ENCODE data around the gene POMGNT2. TPM values are rescaled to one million over a fixed set of nuclear protein-coding genes. Genes with fewer than 3 reads are reported as not detected.

The POMGNT2 gene
- total RNA-seq, 1 experiment from 2014 or later: 10.1 TPM

GRCh38 chr3:43089081-43089480, 16.8 kb downstream of the POMGNT2 start:
- no peak for TF ChIP-seq SIN3A (IDR thresholded peaks at IDR 0.05; ENCODE audit: borderline replicate concordance, insufficient read depth, low read depth, low read length)
- no peak for TF ChIP-seq POLR2AphosphoS5 (IDR thresholded peaks at IDR 0.05; ENCODE audit: low read depth, low read length)
- no peak for TF ChIP-seq CTCF (IDR thresholded peaks at IDR 0.05)
- no peak for TF ChIP-seq TCF7L2 (IDR thresholded peaks at IDR 0.05; ENCODE audit: low read depth, low read length)
- TF ChIP-seq REST (IDR thresholded peaks at IDR 0.05; ENCODE audit: insufficient read depth in 1 of 2, low read depth in 2 of 2, low read length in 1 of 2): no peak
- no peak for ATAC-seq
- intact Hi-C loops (cut with micrococcal nuclease; ENCODE audit: unreplicated experiment): no loop called here
- CTCF ChIA-PET: no interaction called here
- Histone ChIP-seq H3K9me3 (ENCODE audit: control insufficient read depth, insufficient read depth, low read depth, low read length) (no peaks in the 10 kb centered on the region), H3K27me3 (ENCODE audit: control insufficient read depth, insufficient read depth, low read length) (no peaks in the 10 kb centered on the region), H3K27ac (ENCODE audit: low read length) (no peak overlapping the region), H3K4me1 (ENCODE audit: control insufficient read depth, insufficient read depth, low read length) (no peaks in the 10 kb centered on the region), H3K36me3 (ENCODE audit: control insufficient read depth, insufficient read depth, low read length) (no peaks in the 10 kb centered on the region), H3K4me3 (ENCODE audit: low read depth in 2 of 2, low read length in 2 of 2) (no peak overlapping the region)
- in situ Hi-C loops (cut with HindIII; ENCODE audit: low pct_unique_long_range_greater_than_20kb, low sequenced_read_pairs): no loop called here
- POLR2A ChIA-PET: no interaction called here
- BruUV-seq (replicated peaks): no TSS peak
- no peak for DNase-seq (ENCODE audit: low read depth, low spot score)

- Histone ChIP-seq H3K27ac (ENCODE audit: low read length) (no peak overlapping the region), H3K4me1 (ENCODE audit: control insufficient read depth, insufficient read depth, low read length) (no peaks in the 10 kb centered on the region), H3K36me3 (ENCODE audit: control insufficient read depth, insufficient read depth, low read length) (no peaks in the 10 kb centered on the region), H3K9me3 (ENCODE audit: control insufficient read depth, insufficient read depth, low read depth, low read length) (no peaks in the 10 kb centered on the region), H3K4me3 (ENCODE audit: low read depth in 2 of 2, low read length in 2 of 2) (no peak overlapping the region), H3K27me3 (ENCODE audit: control insufficient read depth, insufficient read depth, low read length) (no peaks in the 10 kb centered on the region)
- intact Hi-C loops (cut with micrococcal nuclease; ENCODE audit: unreplicated experiment): no loop called here
- CTCF ChIA-PET: no interaction called here
- no peak for ATAC-seq
- no peak for DNase-seq (ENCODE audit: low read depth, low spot score)
- no TSS peak for BruUV-seq (replicated peaks)
- in situ Hi-C loops (cut with HindIII; ENCODE audit: low pct_unique_long_range_greater_than_20kb, low sequenced_read_pairs): no loop called here
- POLR2A ChIA-PET: no interaction called here
- no peak for TF ChIP-seq SIN3A (IDR thresholded peaks at IDR 0.05; ENCODE audit: borderline replicate concordance, insufficient read depth, low read depth, low read length)
- no peak for TF ChIP-seq REST (IDR thresholded peaks at IDR 0.05; ENCODE audit: insufficient read depth in 1 of 2, low read depth in 2 of 2, low read length in 1 of 2)
- TF ChIP-seq CTCF (IDR thresholded peaks at IDR 0.05): peak; percentile 21; the same call in 1 of the 2 replicates
Measured at GRCh38 chr3:43087249-43087776, 18.6 kb downstream of the POMGNT2 start.

All from Panc1 (cell line).